Spleen (tissue), 11 donors: Measurements from ENCODE around the gene NR2E3. TPM values are rescaled to one million over a fixed set of nuclear protein-coding genes. Genes with fewer than 3 reads are reported as not detected.

ENCODE experiments used
- DNase-seq: peaks from one replicate; pipeline ENCODE4 v3.0.0-alpha.2; 2020
- H3K27ac ChIP-seq, 8 donors: fragments of 200-600 bp; sonication (generic) in 7 of 8; 1 replicate in 4 of 8; 2 replicates in 4 of 8; pipeline versions ENCODE4 v1.5.0 to v1.8.0; 2016 to 2021; ENCODE audit warnings: inconsistent platforms in 4 of 8, mild to moderate bottlenecking in 4 of 8, moderate library complexity in 1 of 8
- H3K27me3 ChIP-seq, 7 donors: fragments of 200-600 bp; sonication (generic) in 6 of 7; replicated peaks in 1 of 7; 1 replicate in 4 of 7; 2 replicates in 3 of 7; pipeline versions ENCODE4 v1.5.0 to v1.8.0; 2016 to 2021; ENCODE audit warnings: inconsistent platforms in 3 of 7, mild to moderate bottlenecking in 1 of 7
- H3K36me3 ChIP-seq, 6 donors: fragments of 200-600 bp; sonication (generic) in 5 of 6; 1 replicate in 4 of 6; 2 replicates in 2 of 6; pipeline versions ENCODE4 v1.5.0 to v1.8.0; 2016 to 2021; ENCODE audit warnings: inconsistent platforms in 2 of 6
- H3K4me1 ChIP-seq, 6 donors: fragments of 200-600 bp; sonication (generic) in 5 of 6; 1 replicate in 3 of 6; 2 replicates in 3 of 6; pipeline versions ENCODE4 v1.5.0 to v1.8.0; 2016 to 2021; ENCODE audit warnings: inconsistent platforms in 3 of 6
- H3K4me3 ChIP-seq, 8 donors: fragments of 200-600 bp; sonication (generic) in 7 of 8; 1 replicate in 4 of 8; 2 replicates in 4 of 8; pipeline versions ENCODE4 v1.5.0 to v1.8.0; 2016 to 2021; ENCODE audit warnings: inconsistent platforms in 4 of 8, mild to moderate bottlenecking in 4 of 8, moderate library complexity in 2 of 8
- H3K9me3 ChIP-seq, 8 donors: fragments of 200-600 bp; sonication (generic) in 7 of 8; 1 replicate in 4 of 8; 2 replicates in 4 of 8; pipeline versions ENCODE4 v1.5.0 to v1.8.0; 2016 to 2021; ENCODE audit warnings: inconsistent platforms in 4 of 8
- POLR2A ChIP-seq, 3 donors: fragments of 450-650 bp; IDR thresholded peaks; one replicate each; pipeline ENCODE4 v1.5.1; 2017; ENCODE audit warnings: antibody characterized with exemption in 3 of 3, mild to moderate bottlenecking in 1 of 3
- POLR2AphosphoS5 ChIP-seq, 3 donors: sonication (generic); formaldehyde crosslinking; IDR thresholded peaks; one replicate each; pipeline ENCODE4 v1.5.1; 2017; ENCODE audit warnings: antibody characterized with exemption in 3 of 3
- WGBS, 5 donors: extraction: QIAGEN DNeasy Blood & Tissue Kit in 3 of 5; methylation state at CpG; one replicate each; pipeline versions ENCODE4 v1.1.5 to v1.1.7; 2013 to 2018; 5-methylcytosine and 5-hydroxymethylcytosine counted together
- intact Hi-C: fragments of 100-400 bp; cut with DNase I; formaldehyde crosslinking; loops from one replicate; pipeline ENCODE4 v1.15.0; 2023; ENCODE audit warnings: low total_unique reads
- polyA plus RNA-seq, 3 donors: library from polyadenylated mRNA; stranded (reverse); fragments of 200-250 nt; gene quantifications; one replicate each; pipeline ENCODE4 v1.2.1, GENCODE V29; 2013
- total RNA-seq, 7 donors: library from RNA; depleted of rRNA in 3 of 7; stranded (reverse); fragments of >200 nt in 3 of 7; fragmentation: NEBNext Ultra II Directional in 4 of 7; extraction: Animal tissue kit (Norgen Biotek cat#: 25700) in 4 of 7; gene quantifications; one replicate each; pipeline versions ENCODE4 v1.1.0 to v1.2.1, GENCODE V29; 2016 to 2021
- TF ChIP-seq, protein P1 (sequence below), 11 experiments: fragments of 200-600 bp in 7 of 11; fragments of 450-650 bp in 4 of 11; sonication (generic) in 4 of 11; IDR thresholded peaks in 8 of 11; conservative IDR thresholded peaks in 3 of 11; 1 replicate in 7 of 11; 2 replicates in 4 of 11; pipeline versions ENCODE4 v1.4.0 to v1.8.0; 2016 to 2021; ENCODE audit warnings: antibody characterized with exemption in 11 of 11, inconsistent platforms in 4 of 11, mild to moderate bottlenecking in 1 of 11
- donor health status: healthy with polysubstance abuse.
- donor health status: DM: no; HTN: no; CAD: no; lungs with moderate emphysema.
- donor health status: DM: no; HTN: no; CAD: no.
- donor health status: Bipolar disorder and iron deficiency.
- donor health status: healthy.
- donor health status: DM: no; HTN: no; CAD: no.
- donor health status: DM: yes; HTN: yes; CAD: no.

NR2E3 gene
- total and polyA plus RNA-seq, 10 donors: 0.10 to 0.68 TPM; not detected in 8

DNA sequence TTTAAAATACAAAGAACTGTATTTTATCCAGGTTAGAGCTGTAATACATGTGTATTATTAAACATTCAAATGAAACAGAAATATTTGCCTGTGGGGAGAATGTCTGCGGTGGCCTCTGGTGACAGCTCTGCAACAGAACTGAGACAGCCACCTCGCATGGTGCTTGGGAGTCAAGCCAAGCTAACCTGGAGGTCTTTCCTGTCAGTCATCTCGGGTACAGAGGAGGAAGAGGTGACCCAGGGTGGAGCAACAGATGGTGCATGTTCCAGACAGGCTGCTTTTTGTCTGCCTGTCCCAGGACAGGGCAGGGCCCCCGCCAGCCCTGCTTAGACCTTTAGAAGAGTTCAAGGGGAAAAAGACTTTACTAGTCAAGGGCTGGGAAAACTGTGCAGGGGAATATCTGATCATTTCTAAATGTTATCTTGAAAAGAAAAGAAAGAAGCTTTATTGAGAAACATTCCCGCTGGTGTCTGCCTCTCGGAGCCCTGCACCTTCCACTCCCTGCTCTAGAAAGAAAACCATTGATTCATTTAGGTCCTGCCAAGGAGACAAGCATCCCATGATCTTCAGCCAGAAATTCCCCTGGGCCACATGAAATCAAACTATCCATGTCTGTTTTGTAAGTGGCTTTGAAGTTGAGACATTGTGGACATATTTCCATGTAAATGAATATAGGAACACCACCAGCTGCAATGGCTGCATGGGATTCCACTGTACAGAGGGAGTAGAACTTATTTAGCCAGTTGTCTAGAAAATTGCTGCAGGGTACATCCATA is 5.5 kb upstream of the NR2E3 start:
- H3K36me3 ChIP-seq: no peaks in the 10 kb centered on the region
- no peak overlapping the region for H3K4me3 ChIP-seq
- peaks cover 0 to 20% (median 7%) of the 10 kb centered on the region in 6 donors for H3K4me1 ChIP-seq
- no peak for DNase-seq
- WGBS, 5 donors: 56 to 68% (median 63%) methylated on average over 6 of the region's 6 CpGs
- intact Hi-C loops: no loop called here
- H3K9me3 ChIP-seq: no peaks in the 10 kb centered on the region
- peaks cover 0 to 62% (median 0%) of the 10 kb centered on the region in 7 donors for H3K27me3 ChIP-seq
- TF ChIP-seq, protein P1, sequence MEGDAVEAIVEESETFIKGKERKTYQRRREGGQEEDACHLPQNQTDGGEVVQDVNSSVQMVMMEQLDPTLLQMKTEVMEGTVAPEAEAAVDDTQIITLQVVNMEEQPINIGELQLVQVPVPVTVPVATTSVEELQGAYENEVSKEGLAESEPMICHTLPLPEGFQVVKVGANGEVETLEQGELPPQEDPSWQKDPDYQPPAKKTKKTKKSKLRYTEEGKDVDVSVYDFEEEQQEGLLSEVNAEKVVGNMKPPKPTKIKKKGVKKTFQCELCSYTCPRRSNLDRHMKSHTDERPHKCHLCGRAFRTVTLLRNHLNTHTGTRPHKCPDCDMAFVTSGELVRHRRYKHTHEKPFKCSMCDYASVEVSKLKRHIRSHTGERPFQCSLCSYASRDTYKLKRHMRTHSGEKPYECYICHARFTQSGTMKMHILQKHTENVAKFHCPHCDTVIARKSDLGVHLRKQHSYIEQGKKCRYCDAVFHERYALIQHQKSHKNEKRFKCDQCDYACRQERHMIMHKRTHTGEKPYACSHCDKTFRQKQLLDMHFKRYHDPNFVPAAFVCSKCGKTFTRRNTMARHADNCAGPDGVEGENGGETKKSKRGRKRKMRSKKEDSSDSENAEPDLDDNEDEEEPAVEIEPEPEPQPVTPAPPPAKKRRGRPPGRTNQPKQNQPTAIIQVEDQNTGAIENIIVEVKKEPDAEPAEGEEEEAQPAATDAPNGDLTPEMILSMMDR (IDR thresholded peaks at IDR 0.05 in 8 of 11, conservative IDR thresholded peaks at IDR 0.05 in 3 of 11): no peak
- TF ChIP-seq POLR2AphosphoS5 (IDR thresholded peaks at IDR 0.05): no peak
- TF ChIP-seq POLR2A (IDR thresholded peaks at IDR 0.05): no peak
- H3K27ac ChIP-seq: no peak overlapping the region

DNA sequence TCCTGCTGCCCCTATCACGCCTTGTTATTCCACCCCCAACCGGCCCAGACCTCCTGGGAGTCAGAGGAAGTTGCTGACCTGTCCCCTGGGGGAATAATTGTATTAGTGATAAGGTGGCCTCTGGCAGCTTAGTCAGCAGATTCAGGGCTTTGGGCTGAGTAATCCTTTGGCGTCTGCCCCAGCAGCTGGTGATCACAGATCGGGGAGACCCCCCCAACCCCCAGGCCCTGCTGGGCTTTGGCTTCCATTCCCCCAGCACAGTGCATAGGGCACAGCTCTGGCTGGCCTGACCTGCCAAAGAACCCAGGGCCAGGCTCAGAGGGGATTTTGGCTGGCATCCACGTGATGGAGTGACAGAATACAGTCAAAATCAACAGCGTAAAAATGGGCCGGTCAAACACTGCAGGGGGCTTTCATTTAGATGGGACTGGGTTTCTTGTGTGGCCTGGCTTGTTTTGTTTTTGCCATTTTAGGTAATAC is 3.9 kb upstream of the NR2E3 start:
- intact Hi-C loops: no loop called here

DNA sequence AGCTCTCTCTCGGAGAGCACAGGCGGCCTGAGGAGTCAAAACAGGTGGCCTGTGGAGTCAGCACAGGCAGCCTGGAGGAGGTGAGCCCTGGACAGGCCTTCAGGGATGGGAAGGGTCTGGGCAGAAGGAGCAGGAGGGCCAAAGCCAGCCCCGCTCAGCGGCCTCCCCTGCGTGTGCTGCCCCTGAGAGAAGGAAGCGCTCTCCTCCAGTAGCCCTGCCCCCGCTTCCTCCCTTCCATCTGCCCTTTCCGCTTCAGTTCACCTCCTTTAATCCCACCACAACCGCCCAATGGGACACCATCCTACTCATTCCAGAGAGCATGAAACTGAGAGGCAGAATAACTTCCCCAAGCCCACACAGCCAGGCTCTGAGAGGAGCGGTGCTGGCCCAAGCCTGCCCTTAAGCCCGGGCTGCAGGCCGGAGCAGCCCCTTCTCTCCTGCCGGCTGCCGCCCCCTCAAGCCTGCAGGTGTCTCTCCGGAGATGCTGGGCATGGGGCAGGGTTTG is 3.2 kb upstream of the NR2E3 start:
- no peak overlapping the region for H3K4me3 ChIP-seq
- no peak overlapping the region for H3K27ac ChIP-seq
- WGBS, 5 donors: 70 to 82% (median 73%) methylated on average over 13 to 15 of the region's 15 CpGs
- H3K36me3 ChIP-seq: no peaks in the 10 kb centered on the region
- DNase-seq: no peak
- H3K9me3 ChIP-seq: no peaks in the 10 kb centered on the region
- H3K4me1 ChIP-seq: peaks cover 0 to 20% (median 7%) of the 10 kb centered on the region in 6 donors
- intact Hi-C loops: no loop called here
- TF ChIP-seq POLR2A (IDR thresholded peaks at IDR 0.05) (no peak), POLR2AphosphoS5 (IDR thresholded peaks at IDR 0.05) (no peak)
- TF ChIP-seq, protein P1 (IDR thresholded peaks at IDR 0.05 in 8 of 11, conservative IDR thresholded peaks at IDR 0.05 in 3 of 11): no peak
- peaks cover 0 to 42% (median 0%) of the 10 kb centered on the region in 7 donors for H3K27me3 ChIP-seq

More for the DNA sequence above, 3.9 kb upstream of the NR2E3 start:
- DNase-seq: no peak
- peaks cover 0 to 45% (median 0%) of the 10 kb centered on the region in 7 donors for H3K27me3 ChIP-seq
- TF ChIP-seq, protein P1 (IDR thresholded peaks at IDR 0.05 in 8 of 11, conservative IDR thresholded peaks at IDR 0.05 in 3 of 11): no peak
- TF ChIP-seq POLR2A (IDR thresholded peaks at IDR 0.05) (no peak), POLR2AphosphoS5 (IDR thresholded peaks at IDR 0.05) (no peak)
- peaks cover 0 to 20% (median 7%) of the 10 kb centered on the region in 6 donors for H3K4me1 ChIP-seq
- WGBS, 5 donors: 56 to 79% (median 68%) methylated on average over 6 to 7 of the region's 7 CpGs
- no peaks in the 10 kb centered on the region for H3K9me3 ChIP-seq
- no peak overlapping the region for H3K4me3 ChIP-seq
- no peaks in the 10 kb centered on the region for H3K36me3 ChIP-seq
- H3K27ac ChIP-seq: no peak overlapping the region

DNA sequence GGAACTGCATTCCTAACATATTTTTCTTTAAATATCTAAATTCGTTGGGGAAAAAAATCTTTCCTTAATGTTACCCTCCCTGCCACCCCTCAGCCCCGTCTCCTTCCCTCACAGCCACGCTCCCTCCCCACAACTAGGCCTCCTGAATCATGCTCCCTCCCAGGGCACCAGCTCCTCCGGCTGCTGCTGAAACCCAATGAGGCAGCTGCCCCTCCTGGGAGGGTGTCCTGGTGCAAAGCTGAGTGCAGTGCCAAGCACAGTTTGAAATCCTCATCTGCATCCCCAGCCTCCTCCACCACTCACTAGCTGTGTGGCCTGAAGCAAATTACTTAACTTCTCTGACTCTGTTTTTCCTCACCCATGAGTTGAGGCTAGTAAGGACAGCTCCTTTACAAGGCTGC is 2.7 kb upstream of the NR2E3 start:
- TF ChIP-seq POLR2A (IDR thresholded peaks at IDR 0.05) (no peak), POLR2AphosphoS5 (IDR thresholded peaks at IDR 0.05) (no peak)
- TF ChIP-seq, protein P1 (IDR thresholded peaks at IDR 0.05 in 8 of 11, conservative IDR thresholded peaks at IDR 0.05 in 3 of 11): no peak
- intact Hi-C loops: no loop called here
- WGBS, 5 donors: 57 to 73% (median 70%) methylated on average over 4 of the region's 4 CpGs

More for the DNA sequence above, 2.7 kb upstream of the NR2E3 start:
- H3K36me3 ChIP-seq: no peaks in the 10 kb centered on the region
- H3K27me3 ChIP-seq: peaks cover 0 to 37% (median 0%) of the 10 kb centered on the region in 7 donors
- H3K4me1 ChIP-seq: peaks cover 0 to 20% (median 7%) of the 10 kb centered on the region in 6 donors
- H3K27ac ChIP-seq: no peak overlapping the region
- no peak for DNase-seq
- no peak overlapping the region for H3K4me3 ChIP-seq
- no peaks in the 10 kb centered on the region for H3K9me3 ChIP-seq
